ENCODE measurements around the gene ARHGAP42.

DNA sequence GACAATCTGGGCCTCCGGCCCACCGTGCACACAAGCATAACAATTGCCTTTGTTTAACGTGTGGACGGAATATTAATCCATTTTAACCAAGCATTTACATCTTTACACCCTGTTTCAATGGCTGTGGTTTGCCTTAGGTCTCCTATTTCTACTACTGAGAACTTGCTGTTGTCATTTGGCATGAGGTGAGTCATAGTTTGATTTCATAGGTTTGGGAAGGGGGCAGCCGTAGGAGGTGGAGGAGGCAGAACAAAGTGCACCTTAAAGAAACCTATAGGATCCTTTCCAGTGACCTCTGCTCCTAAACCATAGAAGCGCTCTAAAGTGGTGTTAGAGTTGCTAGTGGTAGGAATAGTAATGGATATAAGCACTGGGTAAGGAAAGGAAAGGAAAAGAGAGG, 59.4 kb downstream of the ARHGAP42 start:
- no peak for TF ChIP-seq SPI1 (IDR thresholded peaks at IDR 0.05; ENCODE audit: borderline replicate concordance, low read depth)
- TF ChIP-seq, protein P1, sequence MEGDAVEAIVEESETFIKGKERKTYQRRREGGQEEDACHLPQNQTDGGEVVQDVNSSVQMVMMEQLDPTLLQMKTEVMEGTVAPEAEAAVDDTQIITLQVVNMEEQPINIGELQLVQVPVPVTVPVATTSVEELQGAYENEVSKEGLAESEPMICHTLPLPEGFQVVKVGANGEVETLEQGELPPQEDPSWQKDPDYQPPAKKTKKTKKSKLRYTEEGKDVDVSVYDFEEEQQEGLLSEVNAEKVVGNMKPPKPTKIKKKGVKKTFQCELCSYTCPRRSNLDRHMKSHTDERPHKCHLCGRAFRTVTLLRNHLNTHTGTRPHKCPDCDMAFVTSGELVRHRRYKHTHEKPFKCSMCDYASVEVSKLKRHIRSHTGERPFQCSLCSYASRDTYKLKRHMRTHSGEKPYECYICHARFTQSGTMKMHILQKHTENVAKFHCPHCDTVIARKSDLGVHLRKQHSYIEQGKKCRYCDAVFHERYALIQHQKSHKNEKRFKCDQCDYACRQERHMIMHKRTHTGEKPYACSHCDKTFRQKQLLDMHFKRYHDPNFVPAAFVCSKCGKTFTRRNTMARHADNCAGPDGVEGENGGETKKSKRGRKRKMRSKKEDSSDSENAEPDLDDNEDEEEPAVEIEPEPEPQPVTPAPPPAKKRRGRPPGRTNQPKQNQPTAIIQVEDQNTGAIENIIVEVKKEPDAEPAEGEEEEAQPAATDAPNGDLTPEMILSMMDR (IDR thresholded peaks at IDR 0.05; ENCODE audit: insufficient read depth, low read length), result no peak

Measured in HL-60 (cell line).